GM23338 (cell line): ENCODE data around the gene GM2A.

Source experiments
- CREB1 ChIP-seq: fragments of 250-450 bp; sonication (Bioruptor Pico); IDR thresholded peaks from 2 replicates; pipeline ENCODE4 v1.5.0; 2020; ENCODE audit warnings: low read depth, mild to moderate bottlenecking, moderate library complexity
- EZH2 ChIP-seq: fragments of 200-600 bp; sonication (generic); IDR thresholded peaks from one replicate; pipeline ENCODE4 v1.8.0; 2017; ENCODE audit warnings: antibody characterized with exemption, mild to moderate bottlenecking, low read depth; ENCODE audit not compliant: unreplicated experiment
- EZH2phosphoT487 ChIP-seq: fragments of 200-600 bp; sonication (generic); IDR thresholded peaks from one replicate; pipeline ENCODE4 v1.8.1; 2018; ENCODE audit warnings: antibody characterized with exemption; ENCODE audit not compliant: unreplicated experiment
- JUNB ChIP-seq: IDR thresholded peaks from one replicate; pipeline ENCODE4 v1.6.1; 2016; ENCODE audit warnings: antibody characterized with exemption; ENCODE audit not compliant: unreplicated experiment
- NANOG ChIP-seq: IDR thresholded peaks from 2 replicates; pipeline ENCODE4 v1.6.1; 2016; ENCODE audit warnings: antibody characterized with exemption, borderline replicate concordance
- POLR2AphosphoS5 ChIP-seq: IDR thresholded peaks from 2 replicates; pipeline ENCODE4 v1.6.1; 2016; ENCODE audit warnings: antibody characterized with exemption, low read depth
- ZNF114 ChIP-seq: fragments of 250-450 bp; sonication (Bioruptor Pico); IDR thresholded peaks from 2 replicates; pipeline ENCODE4 v1.5.0; 2020; ENCODE audit warnings: mild to moderate bottlenecking, moderate library complexity
- ZNF331 ChIP-seq: fragments of 250-450 bp; sonication (Bioruptor Pico); IDR thresholded peaks from 2 replicates; pipeline ENCODE4 v1.5.0; 2020; ENCODE audit warnings: low read depth, mild to moderate bottlenecking, moderate library complexity
- TF ChIP-seq, protein P1 (sequence below), 2 experiments: fragments of 200-600 bp in 1 of 2; sonication (generic) in 1 of 2; conservative IDR thresholded peaks; 2 replicates each; pipeline versions ENCODE4 v1.5.1 to v1.6.1; 2016 to 2017; ENCODE audit warnings: antibody characterized with exemption in 2 of 2, low read depth in 2 of 2, mild to moderate bottlenecking in 2 of 2, moderate library complexity in 1 of 2
- TF ChIP-seq, protein P2 (sequence below): IDR thresholded peaks from one replicate; pipeline ENCODE4 v1.6.1; 2018; ENCODE audit warnings: antibody characterized with exemption; ENCODE audit not compliant: unreplicated experiment
- TF ChIP-seq, protein P3 (sequence below): fragments of 250-450 bp; sonication (Bioruptor Pico); IDR thresholded peaks from 2 replicates; pipeline ENCODE4 v1.5.0; 2020; ENCODE audit warnings: mild to moderate bottlenecking, moderate library complexity

DNA sequence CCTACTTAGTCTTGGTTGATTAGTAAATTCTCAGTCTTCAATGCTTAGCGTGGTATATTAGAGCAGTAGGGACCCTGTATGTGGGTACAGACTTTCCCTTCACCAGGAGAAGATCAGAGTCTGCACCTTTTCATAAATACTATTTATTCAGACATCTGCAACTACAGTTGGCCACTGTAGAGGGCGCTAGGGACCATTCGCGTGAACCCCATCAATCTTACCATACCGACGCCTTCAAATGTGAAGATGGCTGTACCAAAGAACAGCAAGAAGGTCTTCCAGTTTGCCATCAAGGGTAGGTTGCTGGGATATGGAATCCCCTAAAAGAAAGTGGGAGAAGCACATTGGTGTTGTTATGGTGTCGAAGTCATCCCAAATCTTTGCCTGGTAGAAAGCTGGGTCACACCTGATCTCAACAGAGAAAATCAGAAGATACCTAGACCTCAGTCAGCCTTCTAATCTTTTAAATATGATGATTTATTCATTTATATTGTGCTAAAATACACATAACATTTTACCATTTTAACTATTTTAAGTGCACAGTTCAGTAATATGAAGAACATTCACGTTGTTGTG lies 31.5 kb downstream of the GM2A start:
- TF ChIP-seq, protein P1, sequence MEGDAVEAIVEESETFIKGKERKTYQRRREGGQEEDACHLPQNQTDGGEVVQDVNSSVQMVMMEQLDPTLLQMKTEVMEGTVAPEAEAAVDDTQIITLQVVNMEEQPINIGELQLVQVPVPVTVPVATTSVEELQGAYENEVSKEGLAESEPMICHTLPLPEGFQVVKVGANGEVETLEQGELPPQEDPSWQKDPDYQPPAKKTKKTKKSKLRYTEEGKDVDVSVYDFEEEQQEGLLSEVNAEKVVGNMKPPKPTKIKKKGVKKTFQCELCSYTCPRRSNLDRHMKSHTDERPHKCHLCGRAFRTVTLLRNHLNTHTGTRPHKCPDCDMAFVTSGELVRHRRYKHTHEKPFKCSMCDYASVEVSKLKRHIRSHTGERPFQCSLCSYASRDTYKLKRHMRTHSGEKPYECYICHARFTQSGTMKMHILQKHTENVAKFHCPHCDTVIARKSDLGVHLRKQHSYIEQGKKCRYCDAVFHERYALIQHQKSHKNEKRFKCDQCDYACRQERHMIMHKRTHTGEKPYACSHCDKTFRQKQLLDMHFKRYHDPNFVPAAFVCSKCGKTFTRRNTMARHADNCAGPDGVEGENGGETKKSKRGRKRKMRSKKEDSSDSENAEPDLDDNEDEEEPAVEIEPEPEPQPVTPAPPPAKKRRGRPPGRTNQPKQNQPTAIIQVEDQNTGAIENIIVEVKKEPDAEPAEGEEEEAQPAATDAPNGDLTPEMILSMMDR (conservative IDR thresholded peaks at IDR 0.05; ENCODE audit: low read depth in 2 of 2): peak; percentile 65 to 86
- TF ChIP-seq EZH2 (no peak), ZNF114 (CRISPR knock-in tag) (no peak), NANOG (no peak), CREB1 (no peak), EZH2phosphoT487 (no peak), JUNB (no peak), POLR2AphosphoS5 (no peak), ZNF331 (CRISPR knock-in tag) (no peak)
- TF ChIP-seq, protein P2, sequence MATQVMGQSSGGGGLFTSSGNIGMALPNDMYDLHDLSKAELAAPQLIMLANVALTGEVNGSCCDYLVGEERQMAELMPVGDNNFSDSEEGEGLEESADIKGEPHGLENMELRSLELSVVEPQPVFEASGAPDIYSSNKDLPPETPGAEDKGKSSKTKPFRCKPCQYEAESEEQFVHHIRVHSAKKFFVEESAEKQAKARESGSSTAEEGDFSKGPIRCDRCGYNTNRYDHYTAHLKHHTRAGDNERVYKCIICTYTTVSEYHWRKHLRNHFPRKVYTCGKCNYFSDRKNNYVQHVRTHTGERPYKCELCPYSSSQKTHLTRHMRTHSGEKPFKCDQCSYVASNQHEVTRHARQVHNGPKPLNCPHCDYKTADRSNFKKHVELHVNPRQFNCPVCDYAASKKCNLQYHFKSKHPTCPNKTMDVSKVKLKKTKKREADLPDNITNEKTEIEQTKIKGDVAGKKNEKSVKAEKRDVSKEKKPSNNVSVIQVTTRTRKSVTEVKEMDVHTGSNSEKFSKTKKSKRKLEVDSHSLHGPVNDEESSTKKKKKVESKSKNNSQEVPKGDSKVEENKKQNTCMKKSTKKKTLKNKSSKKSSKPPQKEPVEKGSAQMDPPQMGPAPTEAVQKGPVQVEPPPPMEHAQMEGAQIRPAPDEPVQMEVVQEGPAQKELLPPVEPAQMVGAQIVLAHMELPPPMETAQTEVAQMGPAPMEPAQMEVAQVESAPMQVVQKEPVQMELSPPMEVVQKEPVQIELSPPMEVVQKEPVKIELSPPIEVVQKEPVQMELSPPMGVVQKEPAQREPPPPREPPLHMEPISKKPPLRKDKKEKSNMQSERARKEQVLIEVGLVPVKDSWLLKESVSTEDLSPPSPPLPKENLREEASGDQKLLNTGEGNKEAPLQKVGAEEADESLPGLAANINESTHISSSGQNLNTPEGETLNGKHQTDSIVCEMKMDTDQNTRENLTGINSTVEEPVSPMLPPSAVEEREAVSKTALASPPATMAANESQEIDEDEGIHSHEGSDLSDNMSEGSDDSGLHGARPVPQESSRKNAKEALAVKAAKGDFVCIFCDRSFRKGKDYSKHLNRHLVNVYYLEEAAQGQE: no peak
- TF ChIP-seq, protein P3, sequence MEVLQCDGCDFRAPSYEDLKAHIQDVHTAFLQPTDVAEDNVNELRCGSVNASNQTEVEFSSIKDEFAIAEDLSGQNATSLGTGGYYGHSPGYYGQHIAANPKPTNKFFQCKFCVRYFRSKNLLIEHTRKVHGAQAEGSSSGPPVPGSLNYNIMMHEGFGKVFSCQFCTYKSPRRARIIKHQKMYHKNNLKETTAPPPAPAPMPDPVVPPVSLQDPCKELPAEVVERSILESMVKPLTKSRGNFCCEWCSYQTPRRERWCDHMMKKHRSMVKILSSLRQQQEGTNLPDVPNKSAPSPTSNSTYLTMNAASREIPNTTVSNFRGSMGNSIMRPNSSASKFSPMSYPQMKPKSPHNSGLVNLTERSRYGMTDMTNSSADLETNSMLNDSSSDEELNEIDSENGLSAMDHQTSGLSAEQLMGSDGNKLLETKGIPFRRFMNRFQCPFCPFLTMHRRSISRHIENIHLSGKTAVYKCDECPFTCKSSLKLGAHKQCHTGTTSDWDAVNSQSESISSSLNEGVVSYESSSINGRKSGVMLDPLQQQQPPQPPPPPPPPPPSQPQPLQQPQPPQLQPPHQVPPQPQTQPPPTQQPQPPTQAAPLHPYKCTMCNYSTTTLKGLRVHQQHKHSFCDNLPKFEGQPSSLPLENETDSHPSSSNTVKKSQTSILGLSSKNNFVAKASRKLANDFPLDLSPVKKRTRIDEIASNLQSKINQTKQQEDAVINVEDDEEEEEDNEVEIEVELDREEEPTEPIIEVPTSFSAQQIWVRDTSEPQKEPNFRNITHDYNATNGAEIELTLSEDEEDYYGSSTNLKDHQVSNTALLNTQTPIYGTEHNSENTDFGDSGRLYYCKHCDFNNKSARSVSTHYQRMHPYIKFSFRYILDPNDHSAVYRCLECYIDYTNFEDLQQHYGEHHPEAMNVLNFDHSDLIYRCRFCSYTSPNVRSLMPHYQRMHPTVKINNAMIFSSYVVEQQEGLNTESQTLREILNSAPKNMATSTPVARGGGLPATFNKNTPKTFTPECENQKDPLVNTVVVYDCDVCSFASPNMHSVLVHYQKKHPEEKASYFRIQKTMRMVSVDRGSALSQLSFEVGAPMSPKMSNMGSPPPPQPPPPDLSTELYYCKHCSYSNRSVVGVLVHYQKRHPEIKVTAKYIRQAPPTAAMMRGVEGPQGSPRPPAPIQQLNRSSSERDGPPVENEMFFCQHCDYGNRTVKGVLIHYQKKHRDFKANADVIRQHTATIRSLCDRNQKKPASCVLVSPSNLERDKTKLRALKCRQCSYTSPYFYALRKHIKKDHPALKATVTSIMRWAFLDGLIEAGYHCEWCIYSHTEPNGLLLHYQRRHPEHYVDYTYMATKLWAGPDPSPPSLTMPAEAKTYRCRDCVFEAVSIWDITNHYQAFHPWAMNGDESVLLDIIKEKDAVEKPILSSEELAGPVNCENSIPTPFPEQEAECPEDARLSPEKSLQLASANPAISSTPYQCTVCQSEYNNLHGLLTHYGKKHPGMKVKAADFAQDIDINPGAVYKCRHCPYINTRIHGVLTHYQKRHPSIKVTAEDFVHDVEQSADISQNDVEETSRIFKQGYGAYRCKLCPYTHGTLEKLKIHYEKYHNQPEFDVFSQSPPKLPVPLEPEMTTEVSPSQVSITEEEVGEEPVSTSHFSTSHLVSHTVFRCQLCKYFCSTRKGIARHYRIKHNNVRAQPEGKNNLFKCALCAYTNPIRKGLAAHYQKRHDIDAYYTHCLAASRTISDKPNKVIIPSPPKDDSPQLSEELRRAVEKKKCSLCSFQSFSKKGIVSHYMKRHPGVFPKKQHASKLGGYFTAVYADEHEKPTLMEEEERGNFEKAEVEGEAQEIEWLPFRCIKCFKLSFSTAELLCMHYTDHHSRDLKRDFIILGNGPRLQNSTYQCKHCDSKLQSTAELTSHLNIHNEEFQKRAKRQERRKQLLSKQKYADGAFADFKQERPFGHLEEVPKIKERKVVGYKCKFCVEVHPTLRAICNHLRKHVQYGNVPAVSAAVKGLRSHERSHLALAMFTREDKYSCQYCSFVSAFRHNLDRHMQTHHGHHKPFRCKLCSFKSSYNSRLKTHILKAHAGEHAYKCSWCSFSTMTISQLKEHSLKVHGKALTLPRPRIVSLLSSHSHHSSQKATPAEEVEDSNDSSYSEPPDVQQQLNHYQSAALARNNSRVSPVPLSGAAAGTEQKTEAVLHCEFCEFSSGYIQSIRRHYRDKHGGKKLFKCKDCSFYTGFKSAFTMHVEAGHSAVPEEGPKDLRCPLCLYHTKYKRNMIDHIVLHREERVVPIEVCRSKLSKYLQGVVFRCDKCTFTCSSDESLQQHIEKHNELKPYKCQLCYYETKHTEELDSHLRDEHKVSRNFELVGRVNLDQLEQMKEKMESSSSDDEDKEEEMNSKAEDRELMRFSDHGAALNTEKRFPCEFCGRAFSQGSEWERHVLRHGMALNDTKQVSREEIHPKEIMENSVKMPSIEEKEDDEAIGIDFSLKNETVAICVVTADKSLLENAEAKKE: 0 out of 2 replicates have a peak, but pooled peaks have one; percentile 33
